ENCODE results near the gene GCNT1. TPM values are rescaled to one million over a fixed set of nuclear protein-coding genes. Genes with fewer than 3 reads are reported as not detected.

GCNT1 gene
- total and polyA plus RNA-seq, 2 of the 13 experiments (the other 11 are each of a cell fraction or from before 2014, with no cell fraction given), result 0.55 to 1.7 TPM

GRCh38 chr9:76423216-76424177 lies 35.5 kb upstream of the GCNT1 start (continued):
- TF ChIP-seq, protein P1, sequence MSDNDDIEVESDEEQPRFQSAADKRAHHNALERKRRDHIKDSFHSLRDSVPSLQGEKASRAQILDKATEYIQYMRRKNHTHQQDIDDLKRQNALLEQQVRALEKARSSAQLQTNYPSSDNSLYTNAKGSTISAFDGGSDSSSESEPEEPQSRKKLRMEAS (IDR thresholded peaks at IDR 0.05), result no peak
- no peak for TF ChIP-seq GTF2F1 (IDR thresholded peaks at IDR 0.05; ENCODE audit: low read length)
- no peak for TF ChIP-seq ZKSCAN5 (CRISPR knock-in tag; IDR thresholded peaks at IDR 0.05)
- TF ChIP-seq ZHX2 (IDR thresholded peaks at IDR 0.05; ENCODE audit: low read depth), result no peak
- no peak for TF ChIP-seq ZHX2 (CRISPR knock-in tag; IDR thresholded peaks at IDR 0.05; ENCODE audit: borderline replicate concordance)
- no peak for TF ChIP-seq ZNF792 (CRISPR knock-in tag; IDR thresholded peaks at IDR 0.05)
- TF ChIP-seq, protein P2, sequence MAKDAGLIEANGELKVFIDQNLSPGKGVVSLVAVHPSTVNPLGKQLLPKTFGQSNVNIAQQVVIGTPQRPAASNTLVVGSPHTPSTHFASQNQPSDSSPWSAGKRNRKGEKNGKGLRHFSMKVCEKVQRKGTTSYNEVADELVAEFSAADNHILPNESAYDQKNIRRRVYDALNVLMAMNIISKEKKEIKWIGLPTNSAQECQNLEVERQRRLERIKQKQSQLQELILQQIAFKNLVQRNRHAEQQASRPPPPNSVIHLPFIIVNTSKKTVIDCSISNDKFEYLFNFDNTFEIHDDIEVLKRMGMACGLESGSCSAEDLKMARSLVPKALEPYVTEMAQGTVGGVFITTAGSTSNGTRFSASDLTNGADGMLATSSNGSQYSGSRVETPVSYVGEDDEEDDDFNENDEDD (CRISPR knock-in tag; IDR thresholded peaks at IDR 0.05; ENCODE audit: borderline replicate concordance), result no peak
- TF ChIP-seq SATB2 (CRISPR knock-in tag; IDR thresholded peaks at IDR 0.05), result no peak
- no peak for TF ChIP-seq PAX8 (CRISPR knock-in tag; IDR thresholded peaks at IDR 0.05; ENCODE audit: borderline replicate concordance)
- no peak for TF ChIP-seq ONECUT2 (CRISPR knock-in tag; IDR thresholded peaks at IDR 0.05)
- no peak for TF ChIP-seq SIN3B (IDR thresholded peaks at IDR 0.05; ENCODE audit: low read length)
- no peak for TF ChIP-seq KLF15 (CRISPR knock-in tag; IDR thresholded peaks at IDR 0.05; ENCODE audit: borderline replicate concordance)
- no peak for TF ChIP-seq PRDM10 (CRISPR knock-in tag; IDR thresholded peaks at IDR 0.05; ENCODE audit: low read depth)
- peak; percentile 97 for TF ChIP-seq HMG20A (CRISPR knock-in tag; IDR thresholded peaks at IDR 0.05; ENCODE audit: borderline replicate concordance)
- no peak for TF ChIP-seq ZNF44 (CRISPR knock-in tag; IDR thresholded peaks at IDR 0.05)
- TF ChIP-seq ZFP41 (CRISPR knock-in tag; IDR thresholded peaks at IDR 0.05; ENCODE audit: borderline replicate concordance), result no peak
- TF ChIP-seq BATF2 (CRISPR knock-in tag; IDR thresholded peaks at IDR 0.05), result no peak
